ENCODE data around the gene SRY. TPM values are rescaled to one million over a fixed set of nuclear protein-coding genes. Genes with fewer than 3 reads are reported as not detected.

The SRY gene
- total and polyA plus RNA-seq, 2 of the 4 experiments (the other 2 are of a cell fraction), result not detected

DNA sequence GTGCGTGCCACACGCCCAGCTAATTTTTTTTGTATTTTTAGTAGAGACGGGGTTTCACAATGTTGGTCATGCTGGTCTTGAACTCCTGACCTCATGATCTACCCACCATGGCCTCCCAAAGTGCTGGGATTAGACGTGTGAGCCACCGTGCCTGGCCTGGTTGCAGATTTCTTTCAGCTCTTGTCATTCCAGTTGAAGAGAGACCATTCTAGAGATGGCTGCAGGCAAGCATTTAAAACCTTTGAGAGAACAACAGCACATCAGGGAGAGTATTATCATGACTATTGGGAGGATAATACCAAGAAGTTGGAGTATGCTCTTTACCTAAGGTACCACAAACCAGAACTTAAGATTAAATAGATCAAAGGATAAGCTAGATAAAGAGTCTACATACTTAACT is 41.0 kb upstream of the SRY start:
- Histone ChIP-seq H2BK120ac (ENCODE audit: low read depth, low read length) (no peak overlapping the region), H3K14ac (replicated peaks; ENCODE audit: low read depth, low read length) (no peak overlapping the region), H2AK5ac (ENCODE audit: low read depth, low read length) (no peak overlapping the region), H3K9me1 (ENCODE audit: insufficient read depth, low read length) (no peaks in the 10 kb centered on the region), H3K79me1 (ENCODE audit: low read depth in 1 of 2, low read length in 2 of 2) (no peaks in the 10 kb centered on the region), H3K27me3 (ENCODE audit: control insufficient read depth, insufficient read depth, low read length) (no peaks in the 10 kb centered on the region), H4K91ac (ENCODE audit: insufficient read depth, low read depth, low read length) (no peak overlapping the region), H3K4ac (ENCODE audit: low read depth, low read length) (no peak overlapping the region), H3K23ac (ENCODE audit: low read depth, low read length) (no peak overlapping the region), H3K56ac (ENCODE audit: extremely low read depth, insufficient read depth, low read length) (no peak overlapping the region), H3K9me3 (ENCODE audit: control insufficient read depth, insufficient read depth, low read length) (no peaks in the 10 kb centered on the region), H3K4me3 (ENCODE audit: insufficient read depth, low read depth, low read length) (no peak overlapping the region), H3K9ac (ENCODE audit: low read depth, low read length) (no peak overlapping the region), H2BK20ac (ENCODE audit: low read depth, low read length) (no peak overlapping the region), H4K8ac (ENCODE audit: low read depth in 2 of 2, low read length in 2 of 2) (no peak overlapping the region), H4K5ac (ENCODE audit: low read depth, low read length) (no peak overlapping the region), H3K27ac (ENCODE audit: insufficient read depth, low read length) (no peak overlapping the region), H3K4me1 (ENCODE audit: control insufficient read depth, insufficient read depth, low read length) (no peaks in the 10 kb centered on the region), H3K18ac (ENCODE audit: low read depth, low read length) (no peak overlapping the region), H2AFZ (replicated peaks; ENCODE audit: low read length, poor library complexity) (no peak overlapping the region), H3K36me3 (ENCODE audit: control insufficient read depth, insufficient read depth, low read length) (no peaks in the 10 kb centered on the region), H2AK9ac (replicated peaks; ENCODE audit: low read depth, low read length, poor library complexity) (no peak overlapping the region), H2BK5ac (ENCODE audit: low read depth, low read length, poor library complexity, severe bottlenecking) (no peak overlapping the region), H4K20me1 (ENCODE audit: insufficient read depth, low read length) (no peaks in the 10 kb centered on the region), H3K4me2 (ENCODE audit: low read depth, low read length) (no peak overlapping the region), H2BK15ac (ENCODE audit: low read depth, low read length) (no peak overlapping the region)
- ChIA-PET CTCF (no interaction called here), POLR2A (ENCODE audit: unreplicated experiment) (no interaction called here)
- no TSS peak for BruUV-seq (replicated peaks)
- no peak for ATAC-seq (ENCODE audit: low read depth)
- WGBS, 2 experiments (ENCODE audit: extremely low coverage in 2 of 2, insufficient read length in 1 of 2), result no CpG with 5 or more reads among the region's 5 CpGs
- no peak for TF ChIP-seq SMC3 (IDR thresholded peaks at IDR 0.05; ENCODE audit: low read depth, low read length)
- TF ChIP-seq BHLHE40 (IDR thresholded peaks at IDR 0.05; ENCODE audit: low read depth, low read length), result no peak
- TF ChIP-seq MAFK (IDR thresholded peaks at IDR 0.05; ENCODE audit: low read depth, low read length), result no peak
- TF ChIP-seq FOS (IDR thresholded peaks at IDR 0.05; ENCODE audit: low read depth, low read length), result no peak
- no peak for TF ChIP-seq RFX5 (IDR thresholded peaks at IDR 0.05; ENCODE audit: low read depth, low read length)
- dilution Hi-C loops (cut with HindIII; ENCODE audit: low sequenced_read_pairs, unreplicated experiment), result no loop called here
- in situ Hi-C loops (cut with MboI; ENCODE audit: low sequenced_read_pairs), result no loop called here
- intact Hi-C loops (cut with micrococcal nuclease), result no loop called here
- no peak for DNase-seq
